Memory B cell (primary cell): ENCODE measurements around the gene CACNG6.
"Not testable (repeated sequence)": the region's sequence is repeated elsewhere in the genome, so short reads cannot be mapped to it uniquely, and the experiment has no call there.

Experiments
- ATAC-seq: fragments of 150-1000 bp; cut with Tn5 transposase; 2 replicates; pipeline ENCODE4 v1.10.0; 2021; ENCODE audit warnings: low read depth, mild to moderate bottlenecking, moderate library complexity
- DNase-seq, 2 donors: peaks; one replicate each; pipeline ENCODE4 v3.0.0; 2022; ENCODE audit warnings: low spot score in 2 of 2
- H3K27ac Mint-ChIP-seq: one replicate; pipeline ENCODE4 v1.8.0; 2022; ENCODE audit warnings: mild to moderate bottlenecking, moderate library complexity, mixed read lengths
- H3K27me3 Mint-ChIP-seq: one replicate; pipeline ENCODE4 v1.8.0; 2022; ENCODE audit warnings: mixed read lengths
- H3K36me3 Mint-ChIP-seq: one replicate; pipeline ENCODE4 v1.8.0; 2022; ENCODE audit warnings: mild to moderate bottlenecking, mixed read lengths
- H3K4me1 Mint-ChIP-seq: one replicate; pipeline ENCODE4 v1.8.0; 2022; ENCODE audit warnings: mixed read lengths
- H3K4me3 Mint-ChIP-seq: one replicate; pipeline ENCODE4 v1.8.0; 2022; ENCODE audit warnings: mild to moderate bottlenecking, moderate library complexity, mixed read lengths
- H3K9me3 Mint-ChIP-seq: one replicate; pipeline ENCODE4 v1.8.0; 2022; ENCODE audit warnings: mixed read lengths

CACNG6 gene

DNA sequence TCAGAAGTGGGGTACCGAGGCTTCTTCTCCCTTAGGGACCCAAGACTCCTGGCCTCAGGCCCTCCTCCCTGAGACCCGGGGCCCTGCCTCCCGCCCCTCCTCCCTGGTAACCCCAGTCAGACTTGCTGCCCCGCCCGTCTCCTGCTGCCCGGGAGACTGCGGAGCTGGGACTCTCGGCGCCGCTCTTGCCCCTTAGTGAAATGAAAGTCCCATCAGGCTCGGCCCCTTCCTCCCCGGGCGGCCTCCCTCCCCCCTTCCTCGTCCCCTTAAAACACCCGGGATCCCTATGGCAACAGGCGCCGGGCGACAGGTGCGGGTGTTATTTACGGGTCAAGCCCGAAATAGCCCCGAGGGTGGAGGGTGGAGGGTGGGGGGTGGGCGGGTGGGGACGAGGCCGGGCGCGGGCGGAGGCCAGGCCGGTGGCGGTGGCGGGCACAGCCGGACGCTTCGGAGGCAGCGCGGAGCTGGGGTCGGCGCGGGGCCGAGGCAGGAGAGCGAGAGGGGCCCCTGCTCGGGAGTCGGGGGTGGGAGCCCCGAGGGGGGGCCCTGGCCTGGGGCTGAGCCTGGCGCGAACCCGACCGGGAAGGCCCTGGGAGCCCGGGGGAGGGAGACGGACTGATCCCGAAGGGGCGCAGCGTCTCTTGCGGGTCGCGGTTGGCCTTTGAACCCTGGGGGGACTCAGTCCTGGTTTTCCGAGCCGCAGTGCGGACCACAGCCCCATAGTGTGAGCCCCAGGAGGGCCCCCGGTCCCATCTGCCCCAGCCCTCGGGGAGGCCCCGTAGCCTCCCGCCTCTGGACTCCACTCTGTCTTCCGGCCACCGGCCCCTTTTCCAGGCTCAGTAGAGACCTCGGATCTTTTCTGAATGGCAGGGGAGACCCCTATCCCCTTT is at the start of gene CACNG6:
CACNG6 (plus strand) TSS at position 414 of the 890 bp plus-strand sequence. CDS start 1,241 bp downstream, outside the sequence.
- no peak for DNase-seq
- H3K27ac Mint-ChIP-seq = no peak within 1 kb of the TSS
- H3K4me3 Mint-ChIP-seq = no peak within 1 kb of the TSS
- peaks cover 3% of the 10 kb centered on the region for H3K36me3 Mint-ChIP-seq
- H3K4me1 Mint-ChIP-seq = no peaks in the 10 kb centered on the region
- H3K27me3 Mint-ChIP-seq = peaks cover 18% of the 10 kb centered on the region
- ATAC-seq = no peak
- peaks cover 2% of the 10 kb centered on the region for H3K9me3 Mint-ChIP-seq

GRCh38 chr19:53942001-53942786 is 49.2 kb upstream of the CACNG6 start:
- Mint-ChIP-seq H3K9me3 (peaks cover 17% of the 10 kb centered on the region), H3K27ac (no peak overlapping the region), H3K27me3 (peaks cover 20% of the 10 kb centered on the region), H3K36me3 (peaks cover 3% of the 10 kb centered on the region), H3K4me1 (peaks cover 4% of the 10 kb centered on the region), H3K4me3 (no peak overlapping the region)
- ATAC-seq (no peak), DNase-seq (no peak)

DNA sequence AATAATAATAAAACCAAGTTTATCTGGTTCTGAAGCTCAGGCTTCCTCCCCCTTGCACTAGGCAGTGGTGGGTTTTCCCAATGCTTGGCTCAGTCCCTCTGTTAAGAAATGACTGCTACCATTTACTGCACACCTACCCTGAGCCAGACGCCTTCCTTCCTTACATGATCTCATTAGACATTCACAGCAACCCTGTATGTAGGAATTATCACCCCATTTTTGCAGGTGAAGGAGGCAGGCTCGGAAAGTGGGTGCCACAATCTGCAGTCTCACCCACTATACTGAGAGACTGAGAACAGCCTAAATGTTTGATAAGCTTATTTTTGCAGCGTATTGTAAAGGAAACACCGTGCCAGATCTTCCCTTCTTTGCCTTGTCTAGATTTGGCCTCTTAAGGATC is 47.0 kb upstream of the CACNG6 start:
- H3K27me3 Mint-ChIP-seq = peaks cover 18% of the 10 kb centered on the region
- ATAC-seq (no peak), DNase-seq (no peak)
- H3K4me3 Mint-ChIP-seq = no peak overlapping the region
- H3K27ac Mint-ChIP-seq = no peak overlapping the region
- H3K4me1 Mint-ChIP-seq = peaks cover 4% of the 10 kb centered on the region
- H3K36me3 Mint-ChIP-seq = peaks cover 3% of the 10 kb centered on the region
- peaks cover 17% of the 10 kb centered on the region for H3K9me3 Mint-ChIP-seq

DNA sequence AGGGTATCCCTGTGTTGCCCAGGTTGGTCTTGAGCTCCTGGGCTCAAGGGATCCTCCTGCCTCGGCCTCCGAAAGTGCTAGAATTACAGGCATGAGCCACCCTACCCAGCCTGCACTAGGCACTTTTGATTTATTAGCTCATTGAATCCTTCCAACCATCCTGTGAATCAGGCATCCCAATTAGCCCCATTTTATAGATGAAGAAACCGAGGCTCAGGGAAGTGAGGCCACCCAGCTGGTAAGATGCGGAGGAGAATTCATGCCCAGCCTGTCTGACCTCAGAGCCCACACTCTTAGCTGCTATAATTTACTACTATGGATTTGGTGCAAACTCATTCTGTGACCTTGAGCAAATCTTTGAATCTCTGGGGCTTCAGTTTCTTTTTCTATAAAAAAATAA is 46.5 kb upstream of the CACNG6 start:
- Mint-ChIP-seq H3K27me3 (peaks cover 18% of the 10 kb centered on the region), H3K4me1 (peaks cover 4% of the 10 kb centered on the region), H3K27ac (no peak overlapping the region), H3K9me3 (peaks cover 16% of the 10 kb centered on the region), H3K36me3 (peaks cover 3% of the 10 kb centered on the region), H3K4me3 (no peak overlapping the region)
- ATAC-seq (no peak), DNase-seq (no peak)

GRCh38 chr19:53945441-53945840 is 46.0 kb upstream of the CACNG6 start:
- H3K27me3 Mint-ChIP-seq = peaks cover 17% of the 10 kb centered on the region
- peaks cover 15% of the 10 kb centered on the region for H3K9me3 Mint-ChIP-seq
- no peak for DNase-seq
- no peak for ATAC-seq
- peaks cover 3% of the 10 kb centered on the region for H3K36me3 Mint-ChIP-seq
- H3K4me1 Mint-ChIP-seq = peaks cover 4% of the 10 kb centered on the region
- no peak overlapping the region for H3K27ac Mint-ChIP-seq
- H3K4me3 Mint-ChIP-seq = no peak overlapping the region

GRCh38 chr19:53945998-53946397 is 45.4 kb upstream of the CACNG6 start:
- H3K9me3 Mint-ChIP-seq = peaks cover 14% of the 10 kb centered on the region
- peaks cover 15% of the 10 kb centered on the region for H3K27me3 Mint-ChIP-seq
- ATAC-seq (no peak), DNase-seq (no peak)
- H3K36me3 Mint-ChIP-seq = peaks cover 3% of the 10 kb centered on the region
- H3K27ac Mint-ChIP-seq = no peak overlapping the region
- peaks cover 4% of the 10 kb centered on the region for H3K4me1 Mint-ChIP-seq
- no peak overlapping the region for H3K4me3 Mint-ChIP-seq

GRCh38 chr19:53947624-53948023 is 43.8 kb upstream of the CACNG6 start:
- Mint-ChIP-seq H3K36me3 (peaks cover 1% of the 10 kb centered on the region), H3K27ac (no peak overlapping the region), H3K4me3 (no peak overlapping the region), H3K9me3 (peaks cover 12% of the 10 kb centered on the region), H3K27me3 (peaks cover 11% of the 10 kb centered on the region), H3K4me1 (peaks cover under 1% of the 10 kb centered on the region)
- DNase-seq = no peak
- no peak for ATAC-seq

GRCh38 chr19:53948611-53949010 is 42.8 kb upstream of the CACNG6 start:
- not testable (repeated sequence) for DNase-seq, H3K9me3 Mint-ChIP-seq, H3K27me3 Mint-ChIP-seq, H3K36me3 Mint-ChIP-seq, H3K4me3 Mint-ChIP-seq, H3K27ac Mint-ChIP-seq, H3K4me1 Mint-ChIP-seq, ATAC-seq

- no peak for DNase-seq
- ATAC-seq = no peak
- Mint-ChIP-seq H3K4me1 (no peaks in the 10 kb centered on the region), H3K36me3 (no peaks in the 10 kb centered on the region), H3K27ac (no peak overlapping the region), H3K4me3 (no peak overlapping the region), H3K9me3 (peaks cover 4% of the 10 kb centered on the region), H3K27me3 (peaks cover 6% of the 10 kb centered on the region)
Observed at GRCh38 chr19:53951436-53951835, 40.0 kb upstream of the CACNG6 start.

DNA sequence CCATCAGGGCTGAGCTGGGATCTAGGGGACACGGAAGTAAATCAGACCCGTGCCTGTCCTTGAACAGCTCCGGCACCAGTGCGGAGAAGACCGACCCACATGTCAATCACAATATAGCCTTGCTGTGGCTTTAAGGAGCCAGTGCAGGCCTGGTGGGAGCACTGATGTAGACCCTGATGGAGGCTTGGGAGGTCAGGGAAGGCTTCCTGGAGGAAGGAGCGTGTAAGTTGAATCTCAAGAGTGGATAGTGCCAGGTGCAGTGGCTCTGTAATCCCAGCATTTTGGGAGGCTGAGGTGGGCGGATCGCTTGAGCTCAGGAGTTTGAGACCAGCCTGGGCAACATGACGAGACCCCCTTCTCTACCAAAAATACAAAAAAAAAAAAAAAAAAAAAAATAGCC is 39.5 kb upstream of the CACNG6 start:
- Mint-ChIP-seq H3K9me3 (peaks cover 4% of the 10 kb centered on the region), H3K36me3 (no peaks in the 10 kb centered on the region), H3K4me3 (no peak overlapping the region), H3K4me1 (no peaks in the 10 kb centered on the region), H3K27ac (no peak overlapping the region), H3K27me3 (peaks cover 6% of the 10 kb centered on the region)
- DNase-seq (no peak), ATAC-seq (no peak)

- H3K4me3 Mint-ChIP-seq = no peak overlapping the region
- H3K4me1 Mint-ChIP-seq = no peaks in the 10 kb centered on the region
- DNase-seq (no peak), ATAC-seq (no peak)
- H3K27ac Mint-ChIP-seq = no peak overlapping the region
- peaks cover 2% of the 10 kb centered on the region for H3K9me3 Mint-ChIP-seq
- H3K36me3 Mint-ChIP-seq = no peaks in the 10 kb centered on the region
- H3K27me3 Mint-ChIP-seq = peaks cover 3% of the 10 kb centered on the region
Observed at GRCh38 chr19:53953383-53953782, 38.1 kb upstream of the CACNG6 start.

DNA sequence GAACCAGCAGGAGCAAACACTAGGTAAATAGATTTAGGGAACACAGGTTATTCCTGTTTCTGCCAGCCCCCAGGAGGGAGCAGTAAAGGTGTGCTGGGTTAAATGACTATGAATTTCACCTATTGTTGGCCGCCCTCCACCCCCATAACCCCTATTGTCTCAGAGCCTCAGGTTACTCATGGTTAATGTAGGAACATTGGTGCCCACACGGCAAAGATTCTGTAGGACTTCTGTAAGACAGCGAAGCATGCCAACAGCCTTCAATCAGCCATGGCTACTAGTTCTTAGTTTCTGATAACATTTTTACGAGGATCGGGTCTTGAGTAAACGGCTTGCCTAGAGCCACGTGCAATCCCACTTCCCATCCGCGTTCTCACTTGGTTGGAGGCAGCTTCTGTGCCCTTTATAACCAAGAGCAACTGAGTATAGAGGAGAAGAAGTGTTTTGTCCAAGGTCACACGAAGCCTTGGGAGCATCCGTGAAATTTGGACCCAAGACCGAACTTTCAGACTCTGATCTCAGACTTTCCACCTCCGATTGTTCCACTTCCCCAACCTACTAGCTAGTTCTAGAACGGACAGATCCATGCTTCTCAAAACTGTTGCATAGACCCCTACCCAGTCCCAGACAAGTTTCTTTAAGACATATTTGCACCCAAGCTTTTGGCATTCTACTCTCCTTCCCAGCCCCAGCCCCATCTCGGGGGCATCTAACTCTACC is 33.8 kb upstream of the CACNG6 start:
- H3K36me3 Mint-ChIP-seq = peaks cover 12% of the 10 kb centered on the region
- DNase-seq = no peak
- peaks cover 4% of the 10 kb centered on the region for H3K9me3 Mint-ChIP-seq
- ATAC-seq = no peak
- no peak overlapping the region for H3K27ac Mint-ChIP-seq
- no peaks in the 10 kb centered on the region for H3K4me1 Mint-ChIP-seq
- no peak overlapping the region for H3K4me3 Mint-ChIP-seq
- peaks cover 26% of the 10 kb centered on the region for H3K27me3 Mint-ChIP-seq

DNA sequence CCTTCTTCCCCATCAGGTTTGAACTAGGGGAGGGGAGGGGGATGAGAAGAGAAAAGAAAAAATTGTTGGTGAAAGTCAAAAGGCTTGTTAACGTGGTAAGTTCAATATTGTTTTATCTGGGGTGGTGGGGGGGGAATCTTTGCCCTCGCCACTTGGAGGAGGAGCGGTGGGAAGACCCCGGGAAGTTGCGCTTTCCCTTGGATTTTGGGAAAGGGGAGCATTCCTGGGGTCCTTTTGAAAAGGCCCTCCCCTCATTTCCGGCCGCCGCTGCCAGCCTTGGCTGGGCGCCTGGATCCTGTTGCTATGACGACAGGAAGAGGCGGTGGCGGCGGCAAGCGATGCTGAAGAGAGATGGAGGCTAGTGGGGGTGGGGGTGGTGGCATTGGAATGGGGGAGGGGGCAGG is 33.3 kb upstream of the CACNG6 start:
- H3K4me3 Mint-ChIP-seq = no peak overlapping the region

More for the DNA sequence above, 33.3 kb upstream of the CACNG6 start:
- peaks cover 12% of the 10 kb centered on the region for H3K36me3 Mint-ChIP-seq
- DNase-seq (no peak), ATAC-seq (no peak)
- H3K4me1 Mint-ChIP-seq = no peaks in the 10 kb centered on the region
- H3K27ac Mint-ChIP-seq = no peak overlapping the region
- peaks cover 4% of the 10 kb centered on the region for H3K9me3 Mint-ChIP-seq
- peaks cover 26% of the 10 kb centered on the region for H3K27me3 Mint-ChIP-seq
